Suprapubic skin (tissue), 4 donors: ENCODE results near the gene ELMO1. TPM values are rescaled to one million over a fixed set of nuclear protein-coding genes. Genes with fewer than 3 reads are reported as not detected.

Experiments
- DNase-seq, 2 donors: peaks; one replicate each; pipeline ENCODE4 v3.0.0-alpha.2; 2019; ENCODE audit warnings: low spot score in 2 of 2
- H3K27ac ChIP-seq: fragments of 200-600 bp; sonication (generic); one replicate; pipeline ENCODE4 v1.5.1; 2019
- H3K27me3 ChIP-seq: fragments of 200-600 bp; sonication (generic); one replicate; pipeline ENCODE4 v1.5.1; 2019
- H3K36me3 ChIP-seq: fragments of 200-600 bp; sonication (generic); one replicate; pipeline ENCODE4 v1.5.1; 2019
- H3K4me1 ChIP-seq: fragments of 200-600 bp; sonication (generic); one replicate; pipeline ENCODE4 v1.5.1; 2019
- H3K4me3 ChIP-seq: fragments of 200-600 bp; sonication (generic); one replicate; pipeline ENCODE4 v1.5.1; 2019; ENCODE audit warnings: mild to moderate bottlenecking
- H3K9me3 ChIP-seq: fragments of 200-600 bp; sonication (generic); one replicate; pipeline ENCODE4 v1.5.1; 2019
- CTCF ChIP-seq, 2 donors: fragments of 200-600 bp in 1 of 2; fragments of 450-650 bp in 1 of 2; sonication (generic) in 1 of 2; IDR thresholded peaks; one replicate each; pipeline ENCODE4 v1.5.1; 2016 to 2019; ENCODE audit warnings: antibody characterized with exemption in 2 of 2, mild to moderate bottlenecking in 1 of 2, moderate library complexity in 1 of 2
- EP300 ChIP-seq: sonication (generic); formaldehyde crosslinking; IDR thresholded peaks from one replicate; pipeline ENCODE4 v1.6.1; 2017; ENCODE audit warnings: antibody characterized with exemption
- POLR2A ChIP-seq, 2 donors: fragments of 450-650 bp; IDR thresholded peaks; one replicate each; pipeline ENCODE4 v1.6.1; 2017; ENCODE audit warnings: antibody characterized with exemption in 2 of 2, mild to moderate bottlenecking in 2 of 2, moderate library complexity in 2 of 2
- POLR2AphosphoS5 ChIP-seq, 3 donors: sonication (generic); formaldehyde crosslinking; IDR thresholded peaks; one replicate each; pipeline ENCODE4 v1.6.1; 2017; ENCODE audit warnings: antibody characterized with exemption in 3 of 3
- WGBS: methylation state at CpG from one replicate; pipeline ENCODE4 v1.1.5; 2018; 5-methylcytosine and 5-hydroxymethylcytosine counted together
- total RNA-seq, 4 donors: library from RNA; depleted of rRNA; stranded (reverse); fragments of >200 nt; gene quantifications; one replicate each; pipeline ENCODE4 v1.1.0, GENCODE V29; 2016

The ELMO1 gene
- total RNA-seq, 4 donors from 2014 or later, result 9.8 to 49.6 (median 22.2) TPM

GRCh38 chr7:37285706-37286453 lies 162.8 kb downstream of the ELMO1 start:
- no peak for DNase-seq
- 45% methylated on average over 5 of the region's 5 CpGs for WGBS

GRCh38 chr7:37284805-37285231 lies 163.8 kb downstream of the ELMO1 start:
- WGBS, result 64% methylated on average over 6 of the region's 6 CpGs
- TF ChIP-seq POLR2A (IDR thresholded peaks at IDR 0.05) (no peak), CTCF (IDR thresholded peaks at IDR 0.05) (peak; percentile 22 to 63)
- no peaks in the 10 kb centered on the region for H3K9me3 ChIP-seq
- H3K36me3 ChIP-seq, result no peaks in the 10 kb centered on the region
- peaks cover 52% of the 10 kb centered on the region for H3K4me1 ChIP-seq
- no peaks in the 10 kb centered on the region for H3K27me3 ChIP-seq
- DNase-seq, result no peak
- no peak overlapping the region for H3K4me3 ChIP-seq
- no peak overlapping the region for H3K27ac ChIP-seq

More at GRCh38 chr7:37285706-37286453, 162.8 kb downstream of the ELMO1 start:
- no peaks in the 10 kb centered on the region for H3K9me3 ChIP-seq
- H3K27me3 ChIP-seq, result no peaks in the 10 kb centered on the region
- no peaks in the 10 kb centered on the region for H3K36me3 ChIP-seq
- no peak overlapping the region for H3K27ac ChIP-seq
- H3K4me3 ChIP-seq, result no peak overlapping the region
- H3K4me1 ChIP-seq, result peaks cover 52% of the 10 kb centered on the region
- TF ChIP-seq POLR2AphosphoS5 (IDR thresholded peaks at IDR 0.05) (no peak), POLR2A (IDR thresholded peaks at IDR 0.05) (no peak), CTCF (IDR thresholded peaks at IDR 0.05) (no peak), EP300 (no peak)

DNA sequence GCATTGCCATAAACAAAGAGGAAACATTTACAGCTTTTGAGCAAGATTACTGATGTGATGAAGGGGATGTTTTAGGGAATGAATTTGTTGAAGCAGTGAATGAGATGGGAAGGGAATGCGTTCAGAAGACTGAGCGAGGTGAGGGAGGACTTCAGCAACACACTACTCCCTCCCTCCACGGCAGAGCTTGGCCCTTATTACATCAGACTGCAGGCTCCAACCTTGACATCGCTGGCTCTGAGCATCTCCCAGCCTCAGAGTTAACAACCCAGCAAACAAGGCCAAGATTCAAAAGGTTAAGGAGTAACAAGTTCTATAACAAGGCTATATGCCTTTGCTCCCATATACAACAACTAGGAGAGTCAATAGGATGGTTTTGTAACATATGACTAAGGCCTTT lies 164.4 kb downstream of the ELMO1 start:
- DNase-seq, result no peak
- H3K27ac ChIP-seq, result no peak overlapping the region

DNA sequence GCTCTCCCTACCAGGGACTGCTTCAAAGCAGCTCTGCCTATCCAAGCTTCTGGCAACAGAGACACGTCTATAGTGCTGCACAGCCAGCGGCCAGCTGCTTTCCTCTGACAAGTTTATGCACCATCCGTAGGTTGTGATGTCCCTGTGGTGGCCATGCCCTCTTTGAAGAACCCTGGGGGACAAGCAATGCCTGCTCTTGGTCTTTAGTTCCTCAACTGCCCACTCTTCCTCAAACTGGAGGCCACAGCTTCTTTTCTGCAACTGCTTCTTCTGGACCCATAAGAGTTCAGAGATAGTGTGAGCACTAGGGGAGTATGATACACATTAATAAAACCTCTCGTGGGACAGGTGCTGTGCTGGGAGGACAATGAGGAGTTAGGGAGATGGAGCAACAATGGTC lies 164.9 kb downstream of the ELMO1 start:
- Histone ChIP-seq H3K36me3 (no peaks in the 10 kb centered on the region), H3K9me3 (no peaks in the 10 kb centered on the region), H3K27ac (no peak overlapping the region), H3K4me3 (no peak overlapping the region), H3K27me3 (no peaks in the 10 kb centered on the region), H3K4me1 (peaks cover 52% of the 10 kb centered on the region)
- WGBS, result 93% methylated on average over 4 of the region's 4 CpGs
- no peak for TF ChIP-seq POLR2AphosphoS5 (IDR thresholded peaks at IDR 0.05)
- no peak for TF ChIP-seq POLR2A (IDR thresholded peaks at IDR 0.05)
- no peak for TF ChIP-seq EP300
- no peak for TF ChIP-seq CTCF (IDR thresholded peaks at IDR 0.05)
- DNase-seq, result no peak

More for the DNA sequence above, 164.4 kb downstream of the ELMO1 start:
- TF ChIP-seq POLR2A (IDR thresholded peaks at IDR 0.05), result no peak
- TF ChIP-seq EP300, result no peak
- TF ChIP-seq CTCF (IDR thresholded peaks at IDR 0.05), result no peak
- TF ChIP-seq POLR2AphosphoS5 (IDR thresholded peaks at IDR 0.05), result no peak
- H3K27me3 ChIP-seq, result no peaks in the 10 kb centered on the region
- H3K4me3 ChIP-seq, result no peak overlapping the region
- H3K4me1 ChIP-seq, result peaks cover 52% of the 10 kb centered on the region
- H3K9me3 ChIP-seq, result no peaks in the 10 kb centered on the region
- no peaks in the 10 kb centered on the region for H3K36me3 ChIP-seq
- 72% methylated on average over 4 of the region's 4 CpGs for WGBS

DNA sequence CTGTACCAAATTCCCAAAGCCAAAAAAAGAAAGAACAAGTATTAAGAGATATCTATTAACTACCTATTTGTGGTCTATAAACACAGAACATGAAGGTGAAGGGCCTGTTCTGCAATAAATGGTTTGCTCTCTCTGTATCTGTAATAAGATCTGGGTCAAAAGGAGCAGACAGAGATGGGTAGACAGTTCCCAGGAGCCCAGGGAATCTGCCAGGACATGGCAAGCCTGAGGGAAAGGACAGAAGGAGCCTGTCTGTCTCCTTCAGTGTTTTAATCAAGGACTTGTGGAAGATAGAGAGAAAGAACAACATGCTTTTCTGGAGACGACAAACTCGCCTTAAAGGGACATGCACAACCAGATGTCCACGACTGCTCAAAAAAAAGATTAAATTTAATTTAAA lies 165.7 kb downstream of the ELMO1 start:
- no peak for DNase-seq
- 60% methylated on average over 3 of the region's 3 CpGs for WGBS
- Histone ChIP-seq H3K27me3 (no peaks in the 10 kb centered on the region), H3K36me3 (no peaks in the 10 kb centered on the region), H3K9me3 (no peaks in the 10 kb centered on the region), H3K4me3 (no peak overlapping the region), H3K27ac (no peak overlapping the region), H3K4me1 (peaks cover 52% of the 10 kb centered on the region)
- TF ChIP-seq POLR2A (IDR thresholded peaks at IDR 0.05) (no peak), POLR2AphosphoS5 (IDR thresholded peaks at IDR 0.05) (no peak), EP300 (no peak), CTCF (IDR thresholded peaks at IDR 0.05) (no peak)
